ENCODE data around the gene HEPACAM. TPM values are rescaled to one million over a fixed set of nuclear protein-coding genes. Genes with fewer than 3 reads are reported as not detected.

The HEPACAM gene
- total and polyA plus RNA-seq, 2 donors from 2014 or later, result 0.30 TPM; not detected in 1

DNA sequence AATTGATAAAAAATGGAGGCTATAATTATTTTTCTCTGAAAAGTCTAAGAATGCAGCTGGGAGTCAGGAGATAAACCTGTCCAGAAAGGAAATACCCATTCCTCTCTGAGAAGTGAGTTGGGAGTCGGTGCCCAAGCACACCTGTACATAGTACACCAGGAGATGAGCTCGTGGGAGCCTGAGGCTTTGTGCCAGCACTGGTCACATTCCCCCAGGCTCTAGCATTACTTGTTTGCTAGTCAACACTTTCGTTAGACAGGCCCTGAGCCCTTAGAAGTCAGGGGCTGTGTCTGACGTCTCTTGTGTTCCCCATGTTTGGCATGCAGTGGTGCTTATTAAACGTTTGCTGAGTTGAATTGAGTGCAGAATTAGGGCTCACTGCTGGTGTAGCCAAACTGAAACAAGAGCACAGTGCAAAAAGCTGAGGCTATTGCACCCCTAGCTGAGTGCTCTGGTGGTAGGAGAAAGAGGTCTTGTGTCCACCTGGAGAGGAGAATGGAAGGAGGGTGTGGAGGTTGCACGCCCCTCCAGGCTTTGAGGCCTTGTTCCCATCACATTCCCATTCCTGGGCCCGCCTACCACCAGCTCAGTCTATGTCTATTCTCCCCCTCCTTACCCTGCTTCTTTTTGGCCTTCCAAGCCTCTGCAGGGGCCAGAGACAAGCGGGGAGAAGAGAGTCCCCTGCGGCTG, 45.0 kb downstream of the HEPACAM start:
- Histone ChIP-seq H3K27me3 (ENCODE audit: control insufficient read depth, insufficient read depth, low read length) (no peaks in the 10 kb centered on the region), H3K4me3 (ENCODE audit: low read length in 3 of 3) (no peak overlapping the region), H3K4me1 (ENCODE audit: control insufficient read depth in 2 of 3, insufficient read depth in 2 of 3, low read depth in 1 of 3, low read length in 3 of 3) (peaks cover 0 to 23% (median 3%) of the 10 kb centered on the region in 3 donors), H3K9ac (ENCODE audit: low read length in 3 of 3) (no peak overlapping the region), H3K27ac (ENCODE audit: low read depth in 2 of 2, low read length in 2 of 2) (no peak overlapping the region), H3K36me3 (ENCODE audit: control insufficient read depth in 2 of 3, insufficient read depth in 3 of 3, low read length in 3 of 3) (no peaks in the 10 kb centered on the region), H3K9me3 (ENCODE audit: control insufficient read depth in 2 of 3, insufficient read depth in 1 of 3, low read length in 3 of 3) (no peaks in the 10 kb centered on the region)
- DNase-seq (peak in 1 of 5 donors; percentile 22), FAIRE-seq (no peak)
- intact Hi-C loops (cut with DNase I), result no loop called here
- TF ChIP-seq, protein P1, sequence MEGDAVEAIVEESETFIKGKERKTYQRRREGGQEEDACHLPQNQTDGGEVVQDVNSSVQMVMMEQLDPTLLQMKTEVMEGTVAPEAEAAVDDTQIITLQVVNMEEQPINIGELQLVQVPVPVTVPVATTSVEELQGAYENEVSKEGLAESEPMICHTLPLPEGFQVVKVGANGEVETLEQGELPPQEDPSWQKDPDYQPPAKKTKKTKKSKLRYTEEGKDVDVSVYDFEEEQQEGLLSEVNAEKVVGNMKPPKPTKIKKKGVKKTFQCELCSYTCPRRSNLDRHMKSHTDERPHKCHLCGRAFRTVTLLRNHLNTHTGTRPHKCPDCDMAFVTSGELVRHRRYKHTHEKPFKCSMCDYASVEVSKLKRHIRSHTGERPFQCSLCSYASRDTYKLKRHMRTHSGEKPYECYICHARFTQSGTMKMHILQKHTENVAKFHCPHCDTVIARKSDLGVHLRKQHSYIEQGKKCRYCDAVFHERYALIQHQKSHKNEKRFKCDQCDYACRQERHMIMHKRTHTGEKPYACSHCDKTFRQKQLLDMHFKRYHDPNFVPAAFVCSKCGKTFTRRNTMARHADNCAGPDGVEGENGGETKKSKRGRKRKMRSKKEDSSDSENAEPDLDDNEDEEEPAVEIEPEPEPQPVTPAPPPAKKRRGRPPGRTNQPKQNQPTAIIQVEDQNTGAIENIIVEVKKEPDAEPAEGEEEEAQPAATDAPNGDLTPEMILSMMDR (IDR thresholded peaks at IDR 0.05; ENCODE audit: borderline replicate concordance, extremely low read depth, insufficient read depth), result no peak

DNA sequence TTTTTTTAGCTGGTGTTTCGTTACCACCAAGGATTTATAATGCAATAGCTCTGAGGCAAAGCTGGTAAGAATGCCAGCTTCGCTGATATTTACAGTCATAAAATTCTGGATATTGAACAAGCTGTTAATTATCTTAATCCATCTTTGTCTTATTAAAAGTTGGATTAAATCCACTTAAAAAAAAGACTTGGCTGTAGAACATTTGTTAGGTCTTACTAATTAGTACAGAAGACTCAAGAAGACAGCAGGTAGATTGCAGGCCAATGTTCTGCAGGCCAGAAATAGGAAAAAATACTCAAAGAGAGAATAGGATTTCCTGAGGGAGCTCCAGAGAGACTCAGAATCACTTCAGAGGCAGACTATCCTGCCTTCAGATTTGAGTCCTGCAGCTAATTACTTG, 45.7 kb downstream of the HEPACAM start:
- H3K27me3 ChIP-seq (ENCODE audit: control insufficient read depth, insufficient read depth, low read length), result no peaks in the 10 kb centered on the region
- no peaks in the 10 kb centered on the region for H3K36me3 ChIP-seq (ENCODE audit: control insufficient read depth in 2 of 3, insufficient read depth in 3 of 3, low read length in 3 of 3)
- H3K9ac ChIP-seq (ENCODE audit: low read length in 3 of 3), result no peak overlapping the region
- DNase-seq (peak in 1 of 5 donors; percentile 0), FAIRE-seq (no peak)
- H3K4me1 ChIP-seq (ENCODE audit: control insufficient read depth in 2 of 3, insufficient read depth in 2 of 3, low read depth in 1 of 3, low read length in 3 of 3), result peaks cover 0 to 23% (median 3%) of the 10 kb centered on the region in 3 donors
- H3K9me3 ChIP-seq (ENCODE audit: control insufficient read depth in 2 of 3, insufficient read depth in 1 of 3, low read length in 3 of 3), result no peaks in the 10 kb centered on the region
- intact Hi-C loops (cut with DNase I), result no loop called here
- H3K4me3 ChIP-seq (ENCODE audit: low read length in 3 of 3), result no peak overlapping the region
- TF ChIP-seq, protein P1 (IDR thresholded peaks at IDR 0.05; ENCODE audit: borderline replicate concordance, extremely low read depth, insufficient read depth), result no peak
- no peak overlapping the region for H3K27ac ChIP-seq (ENCODE audit: low read depth in 2 of 2, low read length in 2 of 2)

- H3K4me1 ChIP-seq (ENCODE audit: control insufficient read depth in 2 of 3, insufficient read depth in 2 of 3, low read depth in 1 of 3, low read length in 3 of 3), result peaks cover 0 to 22% (median 3%) of the 10 kb centered on the region in 3 donors
- TF ChIP-seq, protein P1 (IDR thresholded peaks at IDR 0.05; ENCODE audit: borderline replicate concordance, extremely low read depth, insufficient read depth), result no peak
- no peak for FAIRE-seq
These were observed 46.4 kb downstream of the HEPACAM start for GRCh38 chr11:124889191-124890091.

More at GRCh38 chr11:124889191-124890091, 46.4 kb downstream of the HEPACAM start:
- no peaks in the 10 kb centered on the region for H3K9me3 ChIP-seq (ENCODE audit: control insufficient read depth in 2 of 3, insufficient read depth in 1 of 3, low read length in 3 of 3)
- no peaks in the 10 kb centered on the region for H3K36me3 ChIP-seq (ENCODE audit: control insufficient read depth in 2 of 3, insufficient read depth in 3 of 3, low read length in 3 of 3)
- intact Hi-C loops (cut with DNase I), result no loop called here
- DNase-seq, result peak in 2 of 5 donors; percentile 5 to 17
- H3K27me3 ChIP-seq (ENCODE audit: control insufficient read depth, insufficient read depth, low read length), result no peaks in the 10 kb centered on the region
- no peak overlapping the region for H3K4me3 ChIP-seq (ENCODE audit: low read length in 3 of 3)
- no peak overlapping the region for H3K27ac ChIP-seq (ENCODE audit: low read depth in 2 of 2, low read length in 2 of 2)
- H3K9ac ChIP-seq (ENCODE audit: low read length in 3 of 3), result no peak overlapping the region

Measured in kidney (tissue), 14 donors.